HepG2 (cell line): ENCODE measurements around the gene PLD4. TPM values are rescaled to one million over a fixed set of nuclear protein-coding genes. Genes with fewer than 3 reads are reported as not detected.
A peak's percentile ranks its signal among the peaks of the same experiment; 100 is the strongest.

Experiments used
- ATAC-seq: fragments of 200-7000 bp; cut with Tn5 transposase; 3 replicates; pipeline ENCODE4 v1.9.1; 2020; ENCODE audit warnings: mild to moderate bottlenecking, moderate library complexity
- BruUV-seq: library from RNA; stranded (reverse); fragments of 400-500 nt; replicated peaks from 2 replicates; lab custom pipeline; 2021; lab: Mats Ljungman, UMichigan
- CTCF ChIA-PET: fragments of 300-600 bp; formaldehyde crosslinking; extraction: SDS; loops from one replicate; lab custom pipeline; 2021; ENCODE audit warnings: low total read pairs, inconsistent platforms, low intra/inter-chr PET ratio; lab: Yijun Ruan, JAX
- POLR2A ChIA-PET: fragments of 350-600 bp; sonication (Branson Sonifier 250); formaldehyde crosslinking; loops from one replicate; lab custom pipeline; 2020; ENCODE audit warnings: antibody characterized with exemption, inconsistent platforms; lab: Yijun Ruan, JAX
- DNase-seq: peaks from one replicate; pipeline ENCODE4 v3.0.0-alpha.2; 2015; ENCODE audit warnings: low spot score
- FAIRE-seq: peaks from 3 replicates; lab custom pipeline; 2011; peaks lifted over from hg19 to GRCh38; lab: Jason Lieb, UNC
- H2AFZ ChIP-seq: one replicate; pipeline ENCODE4 v1.6.1; 2011; ENCODE audit warnings: low read length, inconsistent platforms
- H3K27ac ChIP-seq: fragments of 300-600 bp; 3 replicates; pipeline ENCODE4 v1.8.0; 2011; ENCODE audit warnings: mixed run types, mild to moderate bottlenecking, mixed read lengths, low read length, inconsistent platforms; ENCODE audit not compliant: insufficient read depth; ENCODE audit errors: extremely low read length
- H3K27me3 ChIP-seq, 2 experiments: fragments of 200-600 bp in 1 of 2; 2 replicates in 1 of 2; 3 replicates in 1 of 2; pipeline versions ENCODE4 v1.6.0 to v1.8.0; 2011; ENCODE audit warnings: low read length in 2 of 2, mild to moderate bottlenecking in 2 of 2, moderate library complexity in 2 of 2, inconsistent platforms in 1 of 2; ENCODE audit not compliant: insufficient read depth in 2 of 2, control insufficient read depth in 1 of 2
- H3K36me3 ChIP-seq, 2 experiments: fragments of 200-600 bp in 1 of 2; replicated peaks in 1 of 2; 2 replicates in 1 of 2; 3 replicates in 1 of 2; pipeline versions ENCODE4 v1.5.1 to v1.8.0; 2011; ENCODE audit warnings: low read length in 2 of 2, inconsistent platforms in 1 of 2; ENCODE audit not compliant: insufficient read depth in 2 of 2, control insufficient read depth in 1 of 2
- H3K4me1 ChIP-seq: 2 replicates; pipeline ENCODE4 v1.5.1; 2012; ENCODE audit warnings: low read length, inconsistent platforms; ENCODE audit not compliant: insufficient read depth
- H3K4me2 ChIP-seq: 2 replicates; pipeline ENCODE4 v1.6.0; 2011; ENCODE audit warnings: low read depth, low read length, inconsistent platforms
- H3K4me3 ChIP-seq, 3 experiments: fragments of 200-600 bp in 1 of 3; sonication (generic), shearing (Covaris generic) in 1 of 3; replicated peaks in 1 of 3; 2 replicates each; pipeline ENCODE4 v1.5.1; 2011 to 2016; ENCODE audit warnings: low read length in 3 of 3, inconsistent platforms in 2 of 3, low read depth in 2 of 3, mild to moderate bottlenecking in 2 of 3, control low read depth in 1 of 3, mixed read lengths in 1 of 3; ENCODE audit not compliant: insufficient read depth in 1 of 3
- H3K79me2 ChIP-seq: one replicate; pipeline ENCODE4 v1.6.1; 2011; ENCODE audit warnings: low read length, inconsistent platforms; ENCODE audit not compliant: insufficient read depth
- H3K9ac ChIP-seq: 2 replicates; pipeline ENCODE4 v1.6.0; 2011; ENCODE audit warnings: mild to moderate bottlenecking, low read depth, low read length, inconsistent platforms; ENCODE audit not compliant: insufficient read depth
- H3K9me3 ChIP-seq: 2 replicates; pipeline ENCODE4 v1.5.1; 2012; ENCODE audit warnings: mild to moderate bottlenecking, low read length
- H4K20me1 ChIP-seq: 2 replicates; pipeline ENCODE4 v1.6.0; 2011; ENCODE audit warnings: inconsistent platforms, mild to moderate bottlenecking, low read length, moderate library complexity; ENCODE audit not compliant: insufficient read depth
- AGO2 ChIP-seq: fragments of 200-400 bp; formaldehyde crosslinking; optimal IDR thresholded peaks from 2 replicates; pipeline ENCODE3; 2017; ENCODE audit warnings: mild to moderate bottlenecking, low read depth, low read length, moderate library complexity
- MXD1 ChIP-seq: sonication (generic); formaldehyde crosslinking; IDR thresholded peaks from 2 replicates; pipeline ENCODE4 v1.4.0; 2020; ENCODE audit warnings: mild to moderate bottlenecking, missing genetic modification reagents
- POLR2G ChIP-seq: fragments of 200-400 bp; formaldehyde crosslinking; IDR thresholded peaks from 2 replicates; pipeline ENCODE4 v1.6.1; 2018; ENCODE audit warnings: mild to moderate bottlenecking, low read depth, low read length, moderate library complexity
- TGIF2 ChIP-seq: IDR thresholded peaks from 2 replicates; pipeline ENCODE4 v1.6.1; 2016; ENCODE audit warnings: control low read depth, missing compliant biosample characterization
- WGBS: methylation state at CpG from one replicate; pipeline ENCODE4 v1.1.6; 2017; ENCODE audit warnings: low lambda C conversion rate; 5-methylcytosine and 5-hydroxymethylcytosine counted together
- in situ Hi-C: cut with HindIII; loops from 2 replicates; pipeline ENCODE4 v1.10.0; 2017; ENCODE audit warnings: low pct_unique_long_range_greater_than_20kb; ENCODE audit not compliant: extremely low pct_ligation_motif_present
- intact Hi-C: fragments of 100-400 bp; cut with micrococcal nuclease; formaldehyde crosslinking; loops from one replicate; pipeline ENCODE4 v1.10.0; 2022; ENCODE audit not compliant: unreplicated experiment
- polyA plus RNA-seq, 8 experiments: library from polyadenylated mRNA; depleted of rRNA in 3 of 8; stranded (reverse) in 7 of 8; unstranded in 1 of 8; fragments of >200 nt; fragmentation: Illumina TruSeq in 4 of 8; extraction: Trizol in 4 of 8; gene quantifications; 2 replicates each; pipeline versions ENCODE4 v1.2.1 to v1.2.3, GENCODE V29; 2011 to 2016; ENCODE audit warnings: low read depth in 4 of 8, missing spikeins in 1 of 8, mixed read lengths in 1 of 8; ENCODE audit not compliant: insufficient read depth in 1 of 8
- total RNA-seq, 5 experiments: library from RNA; depleted of rRNA; stranded (reverse); fragments of >200 nt; fragmentation: Illumina TruSeq; extraction: Trizol; gene quantifications; 2 replicates each; pipeline ENCODE4 v1.2.3, GENCODE V29; 2016; ENCODE audit warnings: low read depth in 1 of 5

Gene PLD4
- total and polyA plus RNA-seq, 2 of the 13 experiments (the other 11 are each of a cell fraction or from before 2014, with no cell fraction given) = not detected

- peaks cover 0 to 12% of the 10 kb centered on the region in 2 experiments; a peak in 2 of 5 replicates for H3K27me3 ChIP-seq
- FAIRE-seq = no peak
- no peak overlapping the region for H3K27ac ChIP-seq
- WGBS = 86% methylated on average over 4 of the region's 9 CpGs
- no peak for DNase-seq
- H3K9me3 ChIP-seq = no peaks in the 10 kb centered on the region
- H2AFZ ChIP-seq = no peak overlapping the region
- no peak overlapping the region for H3K4me2 ChIP-seq
- H3K9ac ChIP-seq = no peak overlapping the region
- H3K36me3 ChIP-seq = no peaks in the 10 kb centered on the region
- intact Hi-C loops = no loop called here
- no peaks in the 10 kb centered on the region for H3K79me2 ChIP-seq
- ATAC-seq = no peak; the same call in 1 of the 3 replicates
- no peak overlapping the region for H3K4me3 ChIP-seq
- TF ChIP-seq MXD1 (CRISPR knock-in tag) = no peak
- TF ChIP-seq POLR2G = peak; percentile 36; the same call in 1 of the 2 replicates
- TF ChIP-seq, all 625 proteins: peak for 1
- Histone ChIP-seq H4K20me1 (no peaks in the 10 kb centered on the region), H3K4me1 (peaks cover 9% of the 10 kb centered on the region; the same call in 1 of the 2 replicates)
- TSS peak; percentile 60 for BruUV-seq
- in situ Hi-C loops = no loop called here
- ChIA-PET CTCF (interaction anchor here (0.8 kb wide), 1 partner anchor 150 kb away, joined by 3 read pairs; no protein-coding TSS in a partner anchor), POLR2A (interaction anchor here (1.1 to 1.8 kb wide), 2 partner anchors 19 to 69 kb away, joined by 3 to 6 read pairs; no protein-coding TSS in a partner anchor)
Measured at GRCh38 chr14:104895207-104895785, 29.4 kb upstream of the PLD4 start.

- H3K9ac ChIP-seq = no peak overlapping the region
- POLR2A ChIA-PET = no interaction called here
Measured at GRCh38 chr14:104895786-104896661, 28.7 kb upstream of the PLD4 start.

More at GRCh38 chr14:104895786-104896661, 28.7 kb upstream of the PLD4 start:
- FAIRE-seq (no peak), DNase-seq (no peak), ATAC-seq (no peak)
- Histone ChIP-seq H3K27me3 (peaks cover 0 to 12% of the 10 kb centered on the region in 2 experiments; a peak in 3 of 5 replicates), H2AFZ (no peak overlapping the region), H3K4me1 (peaks cover 9% of the 10 kb centered on the region; the same call in 1 of the 2 replicates), H3K4me3 (no peak overlapping the region), H3K27ac (no peak overlapping the region), H3K36me3 (no peaks in the 10 kb centered on the region), H4K20me1 (no peaks in the 10 kb centered on the region), H3K4me2 (no peak overlapping the region), H3K79me2 (no peaks in the 10 kb centered on the region), H3K9me3 (no peaks in the 10 kb centered on the region)
- intact Hi-C loops (no loop called here), in situ Hi-C loops (no loop called here)
- WGBS = 71% methylated on average over 13 of the region's 34 CpGs
- no TSS peak for BruUV-seq
- CTCF ChIA-PET = interaction anchor here (0.8 to 1.3 kb wide), 3 partner anchors 73 to 150 kb away, joined by 3 to 10 read pairs (median 3); no protein-coding TSS in a partner anchor
- TF ChIP-seq AGO2 (peak; percentile 83), TGIF2 (CRISPR knock-in tag) (no peak)
